Measurements from ENCODE around the gene MACROH2A2. TPM values are rescaled to one million over a fixed set of nuclear protein-coding genes. Genes with fewer than 3 reads are reported as not detected.

MACROH2A2 gene
- total and polyA plus RNA-seq, 10 of the 15 experiments (the other 5 are each of a cell fraction or from before 2014, with no cell fraction given) = 0.14 to 0.24 TPM; not detected in 8

DNA sequence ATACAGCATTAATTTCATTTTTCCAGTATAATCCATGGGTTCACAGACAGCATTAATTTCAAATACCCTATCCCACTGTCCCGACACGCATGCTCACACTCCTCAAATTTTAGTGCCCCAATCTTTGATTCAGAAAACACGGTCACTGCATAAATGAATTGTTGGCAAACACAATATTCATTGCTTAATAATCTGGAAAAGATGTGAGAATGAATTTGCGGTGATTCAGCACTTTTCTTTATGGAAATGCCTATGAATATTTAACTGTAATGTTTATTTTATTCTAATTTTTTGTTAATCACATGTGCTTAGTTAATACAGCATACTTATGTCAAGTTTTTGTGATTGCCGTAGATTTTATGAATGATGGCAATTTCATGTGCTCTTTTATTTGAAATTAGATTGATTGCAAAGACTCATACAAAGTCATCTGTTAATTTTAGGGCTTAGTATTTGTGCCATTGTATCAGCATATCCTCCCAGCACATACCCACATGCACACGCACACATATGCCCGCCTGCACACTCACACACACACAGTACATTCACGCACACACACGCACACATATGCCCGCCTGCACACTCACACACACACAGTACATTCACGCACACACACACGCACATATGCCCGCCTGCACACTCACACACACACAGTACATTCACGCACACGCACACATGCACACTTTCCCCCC lies 35.1 kb downstream of the MACROH2A2 start:
- Histone ChIP-seq H2AFZ (ENCODE audit: control insufficient read depth, low read depth, low read length) (no peak overlapping the region), H3K27ac (ENCODE audit: control insufficient read depth, insufficient read depth) (no peak overlapping the region), H3K9me3 (replicated peaks; ENCODE audit: control insufficient read depth, insufficient read depth, low read length) (no peaks in the 10 kb centered on the region), H3K9ac (ENCODE audit: control insufficient read depth, insufficient read depth, low read length) (no peak overlapping the region), H4K20me1 (ENCODE audit: control insufficient read depth, insufficient read depth) (no peaks in the 10 kb centered on the region), H3K4me3 (no peak overlapping the region), H3K4me2 (ENCODE audit: control insufficient read depth, insufficient read depth) (no peak overlapping the region), H3K79me2 (ENCODE audit: control insufficient read depth, insufficient read depth, low read length) (no peaks in the 10 kb centered on the region), H3K4me1 (ENCODE audit: control insufficient read depth, insufficient read depth, low read length) (no peaks in the 10 kb centered on the region), H3K36me3 (ENCODE audit: control insufficient read depth in 2 of 2, insufficient read depth in 2 of 2, low read length in 1 of 2) (no peaks in the 10 kb centered on the region), H3K27me3 (replicated peaks in 1 of 2; ENCODE audit: control insufficient read depth in 2 of 2, insufficient read depth in 2 of 2, low read length in 1 of 2) (no peaks in the 10 kb centered on the region)
- POLR2A ChIA-PET = no interaction called here
- SMC1A ChIA-PET (ENCODE audit: uncharacterized antibody, unreplicated experiment) = interaction anchor here (0.6 kb wide), 1 partner anchor 105 kb away, joined by 4 read pairs; no protein-coding TSS in a partner anchor
- FAIRE-seq (no peak), ATAC-seq (no peak), DNase-seq (ENCODE audit: low read depth, low spot score) (no peak)
- in situ Hi-C loops (cut with MboI) = no loop called here
- CTCF ChIA-PET = no interaction called here
- intact Hi-C loops (cut with micrococcal nuclease; ENCODE audit: unreplicated experiment) = no loop called here
- RAD21 ChIA-PET (ENCODE audit: unreplicated experiment) = no interaction called here
- WGBS (ENCODE audit: insufficient coverage, insufficient replicate concordance, low lambda C conversion rate, missing lambda C conversion rate) = 72% methylated on average over 15 of the region's 15 CpGs
- TF ChIP-seq, protein P1, sequence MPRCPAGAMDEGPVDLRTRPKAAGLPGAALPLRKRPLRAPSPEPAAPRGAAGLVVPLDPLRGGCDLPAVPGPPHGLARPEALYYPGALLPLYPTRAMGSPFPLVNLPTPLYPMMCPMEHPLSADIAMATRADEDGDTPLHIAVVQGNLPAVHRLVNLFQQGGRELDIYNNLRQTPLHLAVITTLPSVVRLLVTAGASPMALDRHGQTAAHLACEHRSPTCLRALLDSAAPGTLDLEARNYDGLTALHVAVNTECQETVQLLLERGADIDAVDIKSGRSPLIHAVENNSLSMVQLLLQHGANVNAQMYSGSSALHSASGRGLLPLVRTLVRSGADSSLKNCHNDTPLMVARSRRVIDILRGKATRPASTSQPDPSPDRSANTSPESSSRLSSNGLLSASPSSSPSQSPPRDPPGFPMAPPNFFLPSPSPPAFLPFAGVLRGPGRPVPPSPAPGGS (IDR thresholded peaks at IDR 0.05; ENCODE audit: borderline replicate concordance, insufficient read depth, low read depth, low read length, poor library complexity, severe bottlenecking) = peak; percentile 58
- TF ChIP-seq, protein P2, sequence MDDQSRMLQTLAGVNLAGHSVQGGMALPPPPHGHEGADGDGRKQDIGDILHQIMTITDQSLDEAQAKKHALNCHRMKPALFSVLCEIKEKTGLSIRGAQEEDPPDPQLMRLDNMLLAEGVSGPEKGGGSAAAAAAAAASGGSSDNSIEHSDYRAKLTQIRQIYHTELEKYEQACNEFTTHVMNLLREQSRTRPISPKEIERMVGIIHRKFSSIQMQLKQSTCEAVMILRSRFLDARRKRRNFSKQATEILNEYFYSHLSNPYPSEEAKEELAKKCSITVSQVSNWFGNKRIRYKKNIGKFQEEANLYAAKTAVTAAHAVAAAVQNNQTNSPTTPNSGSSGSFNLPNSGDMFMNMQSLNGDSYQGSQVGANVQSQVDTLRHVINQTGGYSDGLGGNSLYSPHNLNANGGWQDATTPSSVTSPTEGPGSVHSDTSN (IDR thresholded peaks at IDR 0.05; ENCODE audit: insufficient replicate concordance, low read depth, low read length) = peak; percentile 12
- TF ChIP-seq, protein P3, sequence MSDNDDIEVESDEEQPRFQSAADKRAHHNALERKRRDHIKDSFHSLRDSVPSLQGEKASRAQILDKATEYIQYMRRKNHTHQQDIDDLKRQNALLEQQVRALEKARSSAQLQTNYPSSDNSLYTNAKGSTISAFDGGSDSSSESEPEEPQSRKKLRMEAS (IDR thresholded peaks at IDR 0.05; ENCODE audit: low read depth, low read length) = no peak
- BruUV-seq (replicated peaks) = no TSS peak

Data from GM12878 (cell line).